Raji (cell line): Measurements from ENCODE around the gene CACNG5.

Experiments
- POLR2A ChIP-seq: IDR thresholded peaks from 2 replicates; pipeline ENCODE4 v1.6.1; 2011; ENCODE audit warnings: low read depth, low read length, control low read depth; ENCODE audit not compliant: insufficient read depth

Gene CACNG5

DNA sequence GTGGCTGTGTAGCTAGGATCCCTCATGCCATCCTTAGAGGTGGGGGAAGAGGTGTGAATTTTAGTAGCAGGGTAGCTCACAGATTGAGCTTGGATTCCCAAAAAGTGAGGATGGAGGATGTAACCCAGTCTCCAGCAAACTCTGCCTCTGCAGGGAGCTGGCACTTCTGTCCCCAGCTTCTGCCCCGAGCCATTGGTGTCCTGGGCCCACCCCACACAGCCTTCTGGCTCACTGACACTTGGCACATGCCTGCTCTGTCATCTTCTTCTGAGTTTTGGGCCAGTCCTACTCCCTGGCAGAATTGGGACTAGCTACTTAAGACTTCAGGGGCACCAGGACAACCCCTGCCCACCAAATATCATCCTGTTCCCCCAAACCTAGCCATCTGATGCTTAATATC, 2.3 kb downstream of the CACNG5 start:
- TF ChIP-seq POLR2A = no peak

DNA sequence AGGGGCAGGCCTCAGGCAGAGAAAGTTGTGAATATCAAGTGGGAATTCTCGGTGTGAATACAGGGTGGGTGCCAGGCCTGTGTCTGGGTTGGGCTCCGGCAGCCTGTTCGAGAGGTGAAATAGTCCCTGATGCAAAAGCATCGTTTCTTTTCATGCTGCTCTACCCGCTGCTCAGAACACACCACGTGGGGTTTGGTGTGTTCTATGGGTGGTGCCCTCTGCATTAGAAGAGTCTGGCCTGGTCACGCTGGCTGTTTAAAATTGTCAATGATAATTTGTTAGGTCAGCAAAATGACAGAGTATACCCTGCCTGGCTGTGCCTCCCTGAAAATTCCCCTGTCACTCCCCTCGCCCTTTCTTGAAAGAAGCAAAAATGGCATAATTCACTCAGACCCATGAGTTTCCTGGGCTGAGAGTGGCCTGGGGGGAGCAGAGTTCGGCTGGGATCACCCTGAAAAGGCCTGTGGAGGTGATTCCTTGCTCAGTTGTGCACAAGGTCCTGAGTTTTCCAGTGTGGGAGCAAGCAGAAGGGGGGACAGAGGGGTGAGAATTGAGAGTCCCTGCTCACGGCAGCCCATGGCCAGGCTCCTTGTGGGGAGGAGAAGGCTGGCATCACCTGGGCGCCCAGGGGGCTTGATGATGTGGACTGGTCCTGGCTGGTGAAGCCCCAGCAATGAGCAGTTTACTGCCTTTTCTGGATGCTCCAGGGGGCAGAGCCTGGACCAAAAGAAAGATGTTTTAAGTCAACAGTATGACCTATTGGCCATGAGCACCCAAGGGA, 3.2 kb downstream of the CACNG5 start:
- TF ChIP-seq POLR2A = no peak

DNA sequence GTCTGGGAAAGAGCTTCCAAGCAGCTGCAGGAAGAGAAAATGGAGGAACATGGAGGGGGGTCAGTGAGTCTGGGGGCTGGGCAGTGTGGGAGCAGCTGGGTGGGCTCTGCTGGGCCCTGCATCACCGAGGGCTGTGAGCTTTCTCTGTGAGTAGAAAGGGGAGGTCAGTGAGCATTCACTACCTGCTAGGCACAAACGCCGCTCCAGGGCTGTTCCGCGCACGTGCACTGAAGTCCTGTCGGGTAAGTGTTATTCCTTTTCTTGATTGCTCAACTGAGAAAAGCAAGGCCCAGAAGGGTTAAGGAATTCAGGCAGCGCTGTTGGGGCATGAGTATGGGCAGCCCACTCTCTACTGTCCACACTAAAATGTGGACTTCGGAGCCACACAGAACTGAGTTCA, 4.7 kb downstream of the CACNG5 start:
- no peak for TF ChIP-seq POLR2A

DNA sequence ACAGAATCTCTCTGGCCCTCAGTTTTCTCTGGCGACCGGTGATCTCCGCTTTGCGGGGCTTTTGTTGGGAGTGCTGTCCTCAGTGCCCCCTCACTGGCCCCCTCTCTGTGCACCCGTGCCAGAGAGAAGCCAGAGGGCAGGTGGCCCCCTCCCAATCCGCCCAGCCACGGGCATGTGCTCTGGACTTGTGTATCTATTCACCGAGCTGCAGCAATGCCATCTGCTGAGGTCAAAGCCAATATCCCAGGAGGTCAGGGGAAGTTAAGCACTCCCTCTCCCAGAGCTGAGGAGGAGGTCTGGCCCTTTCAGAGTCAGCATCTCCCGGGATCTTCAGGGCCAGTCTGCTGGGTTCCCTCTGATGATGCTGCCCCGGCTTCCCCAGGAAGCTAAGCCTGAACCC, 5.1 kb downstream of the CACNG5 start:
- TF ChIP-seq POLR2A = no peak

DNA sequence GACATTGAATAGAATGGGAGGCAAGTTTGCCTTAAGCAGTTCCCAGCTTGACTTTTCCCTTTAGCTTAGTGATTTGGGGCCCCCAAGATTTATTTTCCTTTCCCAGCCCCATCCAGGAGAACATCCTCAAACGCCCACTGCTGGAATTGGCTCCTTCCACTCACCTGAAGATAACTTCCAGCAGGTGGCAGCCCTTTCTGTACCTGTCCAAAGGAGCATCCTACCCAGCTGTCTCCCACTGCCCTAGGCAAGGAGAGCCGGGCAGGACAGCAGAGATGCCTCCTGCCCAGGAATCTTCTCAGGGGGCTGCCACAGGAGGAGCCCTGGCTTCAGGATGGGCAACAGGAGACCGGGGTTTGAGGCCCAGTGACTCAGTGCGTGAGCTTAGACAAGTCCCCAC, 6.4 kb downstream of the CACNG5 start:
- no peak for TF ChIP-seq POLR2A

DNA sequence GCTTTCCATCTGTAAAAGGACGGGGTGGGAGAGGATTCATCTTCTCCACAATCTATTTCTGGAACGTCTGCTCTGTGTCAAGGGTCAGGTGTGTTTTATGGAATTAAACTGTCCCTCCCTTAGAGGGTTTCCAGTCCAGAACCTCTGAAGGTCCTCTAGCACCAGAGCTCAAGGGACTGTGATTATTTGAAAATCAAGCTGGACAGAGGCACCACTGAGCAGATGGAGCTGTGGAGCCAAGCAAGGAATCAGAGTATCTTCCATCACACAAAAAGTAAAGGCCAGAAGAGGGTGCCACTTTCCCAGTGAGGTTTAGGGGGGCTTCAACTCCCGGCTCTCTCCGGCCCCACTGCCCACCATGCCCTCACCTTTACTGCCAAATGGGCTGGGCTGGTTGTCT, 6.8 kb downstream of the CACNG5 start:
- no peak for TF ChIP-seq POLR2A

DNA sequence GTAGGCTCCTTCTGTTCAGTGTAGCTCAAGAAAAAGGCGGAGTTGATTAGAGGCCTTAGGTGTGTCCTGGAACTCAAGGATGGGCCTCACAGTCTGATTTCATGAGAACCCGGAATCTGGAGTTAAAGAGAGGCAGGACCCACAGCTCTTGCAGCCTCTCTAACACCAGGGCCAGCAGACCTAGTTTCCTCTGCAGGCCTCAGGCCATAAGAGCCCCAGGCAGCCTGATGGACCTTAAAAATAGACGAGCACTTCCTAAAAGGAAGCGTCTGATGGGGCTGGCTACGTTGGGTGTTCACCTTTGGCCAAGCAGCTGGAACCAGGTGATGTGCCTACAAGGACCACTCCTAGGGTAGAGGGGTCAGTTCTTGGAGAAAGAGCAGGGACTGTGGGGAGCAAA, 7.6 kb downstream of the CACNG5 start:
- no peak for TF ChIP-seq POLR2A

DNA sequence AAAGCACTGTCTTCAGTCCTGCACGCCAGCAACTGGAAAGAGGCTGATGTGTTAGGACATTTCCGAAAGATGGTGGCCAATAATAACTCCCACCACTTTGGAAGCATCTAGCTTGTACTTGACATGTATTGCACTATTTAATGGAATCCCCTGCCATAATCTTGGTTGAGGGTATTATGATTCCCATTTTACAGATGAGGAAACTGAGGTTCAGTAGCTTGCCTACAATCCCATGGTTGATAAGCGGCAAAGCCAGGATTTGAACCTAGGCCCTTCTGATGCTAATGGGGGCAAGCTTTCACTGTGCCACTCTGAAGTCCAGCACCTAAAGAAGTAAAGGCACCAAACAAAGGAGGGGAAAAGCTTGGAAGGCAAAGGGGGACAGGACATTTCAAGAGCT, 8.0 kb downstream of the CACNG5 start:
- no peak for TF ChIP-seq POLR2A

DNA sequence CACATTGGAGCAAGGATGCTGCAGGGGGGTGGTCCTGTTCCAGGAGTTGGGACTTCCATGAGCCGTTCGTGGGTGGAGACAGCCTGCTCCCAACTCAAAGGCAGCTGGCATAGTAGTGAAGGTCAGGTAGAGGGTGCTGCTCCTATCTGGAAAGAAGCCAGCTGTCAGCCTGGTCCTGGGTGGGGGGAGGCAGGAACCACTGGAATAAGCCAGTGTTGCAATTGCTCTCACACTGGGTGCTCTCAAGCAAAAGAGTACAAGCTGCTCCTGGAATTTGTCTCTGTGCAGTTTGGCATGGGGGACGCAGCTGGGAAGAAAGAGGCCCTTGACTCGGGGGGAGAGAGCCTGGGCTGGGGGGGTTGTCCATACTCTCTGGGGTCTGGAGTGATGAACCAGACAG, 8.7 kb downstream of the CACNG5 start:
- TF ChIP-seq POLR2A = no peak

DNA sequence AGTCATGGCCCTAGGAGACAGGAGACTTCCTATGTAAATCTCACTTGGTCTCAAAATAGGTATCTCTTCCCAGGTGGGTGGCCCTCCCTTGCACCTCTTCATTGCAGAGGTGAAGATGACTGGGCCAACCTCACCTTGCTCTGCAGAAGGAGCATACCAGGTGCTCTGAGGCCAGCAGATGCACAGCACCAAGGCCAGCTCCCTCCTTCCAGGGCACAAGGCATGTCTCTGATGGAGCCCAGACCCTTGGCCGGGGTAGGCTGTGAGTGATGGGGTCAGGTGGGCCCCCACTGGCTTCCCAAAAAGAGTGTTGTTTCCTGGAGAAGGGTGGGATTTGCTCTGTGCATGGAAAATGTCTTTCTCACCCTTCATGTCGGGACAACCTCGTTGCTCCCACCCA, 12.8 kb downstream of the CACNG5 start:
- TF ChIP-seq POLR2A = no peak

DNA sequence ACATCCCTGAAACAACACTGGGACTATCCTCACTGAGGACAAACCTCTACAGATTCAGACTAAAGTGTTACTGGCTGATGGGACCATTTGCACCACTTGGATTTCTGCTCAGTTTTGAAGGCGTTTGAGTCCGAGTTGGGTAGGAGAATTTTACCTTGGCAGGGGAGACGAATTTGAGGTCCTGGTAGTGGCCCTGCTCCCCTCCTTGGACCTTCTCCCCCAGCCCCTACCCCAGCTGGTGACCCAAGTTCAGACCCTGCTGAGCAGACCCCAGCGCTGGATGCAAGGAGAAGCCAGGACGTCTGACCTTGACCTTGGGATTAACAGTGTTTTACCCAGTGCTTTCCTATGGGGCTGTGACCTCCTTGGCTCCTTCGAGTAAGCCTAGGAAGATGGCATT, 13.6 kb downstream of the CACNG5 start:
- TF ChIP-seq POLR2A = no peak

DNA sequence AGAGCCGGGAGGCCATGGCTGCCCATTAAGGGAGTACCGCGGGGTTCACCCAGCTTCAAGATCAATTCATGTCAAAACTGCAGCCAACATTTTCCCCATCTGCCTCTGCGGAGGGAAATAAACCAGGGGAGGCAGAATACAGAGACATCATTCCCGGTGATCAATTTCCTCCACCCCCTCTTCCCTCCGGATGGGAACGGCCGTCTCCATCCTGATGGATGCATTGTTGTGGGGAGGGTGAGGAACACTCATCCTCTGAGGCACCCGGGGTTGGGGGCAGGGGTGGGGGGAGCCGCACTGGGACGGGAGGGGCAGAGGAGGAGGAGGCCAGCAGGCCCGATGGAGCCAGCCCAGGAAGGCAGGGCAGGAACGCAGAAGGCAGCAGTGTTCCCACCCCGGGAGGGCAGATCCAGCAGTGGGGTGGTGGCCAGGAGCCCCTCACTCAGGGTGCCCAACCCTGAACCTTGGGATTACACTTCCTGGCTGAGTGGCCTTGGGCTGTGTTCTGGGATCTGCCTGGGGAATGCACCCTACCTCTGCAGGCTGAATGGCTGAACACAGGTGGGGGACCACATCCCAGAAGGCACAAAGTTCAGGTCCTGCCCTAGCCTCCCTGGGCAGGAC, 14.2 kb downstream of the CACNG5 start:
- TF ChIP-seq POLR2A = no peak

DNA sequence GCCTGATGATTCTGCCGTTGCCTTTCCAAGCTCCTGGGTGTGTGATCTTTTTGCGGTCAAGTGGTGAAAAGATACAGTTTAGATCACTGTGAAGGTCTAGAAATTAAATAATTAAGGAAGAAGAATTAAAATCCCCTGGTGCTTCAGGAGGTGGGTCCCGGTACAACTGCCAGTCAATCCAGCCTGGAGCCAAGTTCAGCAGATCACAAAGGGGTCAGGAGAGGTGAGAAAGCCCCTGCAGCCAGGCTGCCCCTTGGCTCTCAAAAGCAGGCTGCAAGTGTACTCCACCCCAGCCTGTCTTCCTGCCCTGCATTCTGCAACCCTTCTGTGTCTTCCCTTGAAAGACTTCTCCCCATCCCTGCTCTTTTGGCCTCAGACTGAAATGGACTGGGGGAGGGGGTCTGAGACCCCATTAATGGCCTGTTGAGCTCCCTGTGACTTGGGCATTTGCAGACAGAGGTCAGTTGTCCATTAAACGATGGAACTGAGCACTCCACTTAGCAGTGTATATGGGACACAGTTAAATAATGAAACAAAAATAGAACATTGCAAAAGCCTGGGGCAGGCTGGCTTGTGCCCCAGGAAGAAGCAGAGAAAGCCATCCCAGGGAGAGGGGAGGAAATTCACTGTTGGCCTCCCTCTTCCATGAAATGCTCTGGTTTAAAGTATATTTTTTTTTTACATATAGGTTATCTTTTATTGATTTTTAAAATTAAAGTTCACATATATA, 15.1 kb downstream of the CACNG5 start:
- no peak for TF ChIP-seq POLR2A

DNA sequence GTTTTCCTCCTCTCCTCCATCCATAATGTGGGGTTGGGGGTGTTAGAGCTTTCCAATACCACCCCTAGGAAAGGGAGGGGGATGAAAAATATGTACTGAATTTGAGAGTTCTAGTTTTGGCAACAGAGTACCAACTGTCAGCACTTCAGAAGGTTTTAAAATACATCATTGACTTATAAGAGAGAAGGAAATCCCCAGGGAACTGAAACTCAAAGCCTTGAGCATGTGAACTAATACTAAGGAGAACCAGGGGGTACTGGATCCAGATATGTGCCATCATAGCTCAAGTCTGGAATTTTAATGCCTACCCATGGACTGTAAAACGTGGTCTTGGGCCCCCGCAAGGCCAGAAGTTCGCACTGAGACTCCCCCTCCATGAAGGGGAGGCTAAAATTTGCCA, 15.8 kb downstream of the CACNG5 start:
- TF ChIP-seq POLR2A = no peak

DNA sequence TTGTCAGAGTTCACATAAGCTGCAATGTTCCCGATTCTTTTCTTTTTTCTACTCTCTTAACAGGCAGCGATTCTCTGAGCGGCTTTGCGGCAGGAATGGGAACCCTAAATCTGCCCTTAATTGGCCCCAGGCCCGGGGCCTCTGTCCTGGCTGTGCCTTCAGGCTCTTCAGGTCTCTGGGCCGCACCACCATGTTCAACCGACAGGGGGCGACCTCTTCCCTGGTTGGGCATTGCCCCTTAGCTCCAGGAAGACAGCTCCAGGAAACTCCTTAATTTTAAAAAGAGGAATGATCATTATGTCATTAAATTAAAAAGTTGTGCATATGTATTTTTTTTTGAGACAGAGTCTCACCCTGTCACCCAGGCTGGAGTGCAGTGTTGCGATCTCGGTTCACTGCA, 20.3 kb downstream of the CACNG5 start:
- TF ChIP-seq POLR2A = no peak
